GM12878 (cell line): ENCODE data around the gene MAN2A2. TPM values are rescaled to one million over a fixed set of nuclear protein-coding genes. Genes with fewer than 3 reads are reported as not detected.
A peak's percentile ranks its signal among the peaks of the same experiment; 100 is the strongest.

Experiments
- ATF7 ChIP-seq: fragments of 450-650 bp; IDR thresholded peaks from 2 replicates; pipeline ENCODE4 v1.6.1; 2016; ENCODE audit warnings: low read depth, mild to moderate bottlenecking
- CBX5 ChIP-seq: sonication (generic); IDR thresholded peaks from 2 replicates; pipeline ENCODE4 v1.6.1; 2016; ENCODE audit warnings: low read depth, moderate library complexity, mild to moderate bottlenecking, inconsistent platforms
- CREM ChIP-seq: IDR thresholded peaks from 2 replicates; pipeline ENCODE4 v1.6.1; 2014; ENCODE audit warnings: antibody characterized with exemption, low read depth
- E4F1 ChIP-seq: fragments of 450-650 bp; IDR thresholded peaks from 2 replicates; pipeline ENCODE4 v1.6.1; 2018; ENCODE audit warnings: borderline replicate concordance, mild to moderate bottlenecking; ENCODE audit not compliant: partially characterized antibody
- EED ChIP-seq: sonication (generic); IDR thresholded peaks from 2 replicates; pipeline ENCODE4 v1.6.1; 2016; ENCODE audit warnings: antibody characterized with exemption, low read depth
- ELK1 ChIP-seq: IDR thresholded peaks from 2 replicates; pipeline ENCODE4 v1.6.1; 2012; ENCODE audit warnings: low read depth, low read length, improper control_type of control experiment
- GATAD2B ChIP-seq: fragments of 450-650 bp; conservative IDR thresholded peaks from 2 replicates; pipeline ENCODE4 v1.6.1; 2017; ENCODE audit warnings: low read depth, mild to moderate bottlenecking, moderate library complexity
- HSF1 ChIP-seq: fragments of 150-350 bp; IDR thresholded peaks from 2 replicates; pipeline ENCODE4 v1.6.1; 2014; ENCODE audit warnings: mild to moderate bottlenecking, low read depth, low read length
- IRF3 ChIP-seq: fragments of 450-650 bp; IDR thresholded peaks from 2 replicates; pipeline ENCODE4 v1.6.1; 2014; ENCODE audit warnings: mild to moderate bottlenecking
- JUND ChIP-seq: IDR thresholded peaks from 2 replicates; pipeline ENCODE4 v1.6.1; 2012; ENCODE audit warnings: low read depth, mild to moderate bottlenecking, low read length, improper control_type of control experiment, moderate library complexity
- MAX ChIP-seq: IDR thresholded peaks from 2 replicates; pipeline ENCODE4 v1.6.1; 2012; ENCODE audit warnings: low read depth, low read length, improper control_type of control experiment
- MEF2A ChIP-seq: IDR thresholded peaks from 2 replicates; pipeline ENCODE4 v1.6.1; 2011; ENCODE audit warnings: low read depth, mild to moderate bottlenecking, low read length, moderate library complexity; ENCODE audit not compliant: insufficient read depth
- MTA3 ChIP-seq: IDR thresholded peaks from 2 replicates; pipeline ENCODE4 v1.6.1; 2012; ENCODE audit warnings: low read length, inconsistent platforms, borderline replicate concordance
- NRF1 ChIP-seq: conservative IDR thresholded peaks from 2 replicates; pipeline ENCODE4 v1.6.1; 2011; ENCODE audit warnings: mild to moderate bottlenecking, low read depth, low read length, improper control_type of control experiment
- PBX3 ChIP-seq: IDR thresholded peaks from 2 replicates; pipeline ENCODE4 v1.6.1; 2011; ENCODE audit warnings: mild to moderate bottlenecking, low read depth, low read length, moderate library complexity; ENCODE audit not compliant: insufficient replicate concordance
- POU2F2 ChIP-seq: IDR thresholded peaks from 3 replicates; pipeline ENCODE4 v1.6.1; 2011; ENCODE audit warnings: low read depth, mild to moderate bottlenecking, low read length, borderline replicate concordance
- RAD51 ChIP-seq: fragments of 450-650 bp; IDR thresholded peaks from 2 replicates; pipeline ENCODE4 v1.6.1; 2016; ENCODE audit warnings: moderate library complexity, mild to moderate bottlenecking, inconsistent platforms
- RBBP5 ChIP-seq: fragments of 200-600 bp; sonication (generic); conservative IDR thresholded peaks from 2 replicates; pipeline ENCODE4 v1.6.1; 2016
- SMAD1 ChIP-seq: fragments of 450-650 bp; IDR thresholded peaks from 2 replicates; pipeline ENCODE4 v1.6.1; 2018; ENCODE audit warnings: mild to moderate bottlenecking, low read depth; ENCODE audit not compliant: partially characterized antibody
- SUPT20H ChIP-seq: IDR thresholded peaks from 2 replicates; pipeline ENCODE4 v1.6.1; 2011; ENCODE audit warnings: low read depth, mild to moderate bottlenecking, low read length, moderate library complexity, borderline replicate concordance; ENCODE audit not compliant: control insufficient read depth
- ZSCAN29 ChIP-seq: fragments of 450-650 bp; IDR thresholded peaks from 2 replicates; pipeline ENCODE4 v1.6.1; 2017; ENCODE audit warnings: mild to moderate bottlenecking, moderate library complexity
- polyA plus RNA-seq, 11 experiments: library from polyadenylated mRNA; depleted of rRNA in 4 of 11; unstranded in 6 of 11; stranded (reverse) in 5 of 11; fragments of >200 nt; fragmentation: Nextera tagmentation in 4 of 11; fragmentation: Illumina TruSeq in 1 of 11; extraction: Ambion mirVana in 4 of 11; extraction: Trizol in 1 of 11; gene quantifications; 1 replicate in 1 of 11; 2 replicates in 10 of 11; pipeline versions ENCODE4 v1.2.1 to v1.2.3, GENCODE V29; 2011 to 2016; ENCODE audit warnings: inconsistent platforms in 2 of 11, missing spikeins in 2 of 11, low read depth in 1 of 11
- total RNA-seq, 4 experiments: library from RNA; depleted of rRNA in 3 of 4; stranded (reverse); fragments of >200 nt in 3 of 4; fragmentation: Illumina TruSeq in 1 of 4; extraction: Trizol in 1 of 4; gene quantifications; 2 replicates each; pipeline versions ENCODE4 v1.2.1 to v1.2.3, GENCODE V29; 2013 to 2021

MAN2A2 gene
- total and polyA plus RNA-seq, 10 of the 15 experiments (the other 5 are each of a cell fraction or from before 2014, with no cell fraction given): 4.2 to 79.4 (median 23.2) TPM

GRCh38 chr15:90872486-90873184 is 30.5 kb upstream of the MAN2A2 start (continued):
- TF ChIP-seq IRF3: no peak
- TF ChIP-seq HSF1: no peak
- TF ChIP-seq POU2F2: 0 out of 3 replicates have a peak, but pooled peaks have one; percentile 26
- TF ChIP-seq E4F1: no peak
- no peak for TF ChIP-seq RAD51
- no peak for TF ChIP-seq PBX3
- no peak for TF ChIP-seq ZSCAN29
- no peak for TF ChIP-seq RBBP5
- TF ChIP-seq GATAD2B: no peak
- TF ChIP-seq SUPT20H: no peak
- TF ChIP-seq SMAD1: no peak
- TF ChIP-seq ELK1: no peak
- no peak for TF ChIP-seq CBX5
- no peak for TF ChIP-seq ATF7
- no peak; the same call in 1 of the 2 replicates for TF ChIP-seq EED
- no peak for TF ChIP-seq MEF2A
- TF ChIP-seq MAX: 0 out of 2 replicates have a peak, but pooled peaks have one; percentile 12
- no peak; the same call in 1 of the 2 replicates for TF ChIP-seq CREM
- no peak for TF ChIP-seq JUND
- TF ChIP-seq NRF1: no peak
- TF ChIP-seq MTA3: no peak
